ENCODE data around the gene SMIM29.

SMIM29 gene

DNA sequence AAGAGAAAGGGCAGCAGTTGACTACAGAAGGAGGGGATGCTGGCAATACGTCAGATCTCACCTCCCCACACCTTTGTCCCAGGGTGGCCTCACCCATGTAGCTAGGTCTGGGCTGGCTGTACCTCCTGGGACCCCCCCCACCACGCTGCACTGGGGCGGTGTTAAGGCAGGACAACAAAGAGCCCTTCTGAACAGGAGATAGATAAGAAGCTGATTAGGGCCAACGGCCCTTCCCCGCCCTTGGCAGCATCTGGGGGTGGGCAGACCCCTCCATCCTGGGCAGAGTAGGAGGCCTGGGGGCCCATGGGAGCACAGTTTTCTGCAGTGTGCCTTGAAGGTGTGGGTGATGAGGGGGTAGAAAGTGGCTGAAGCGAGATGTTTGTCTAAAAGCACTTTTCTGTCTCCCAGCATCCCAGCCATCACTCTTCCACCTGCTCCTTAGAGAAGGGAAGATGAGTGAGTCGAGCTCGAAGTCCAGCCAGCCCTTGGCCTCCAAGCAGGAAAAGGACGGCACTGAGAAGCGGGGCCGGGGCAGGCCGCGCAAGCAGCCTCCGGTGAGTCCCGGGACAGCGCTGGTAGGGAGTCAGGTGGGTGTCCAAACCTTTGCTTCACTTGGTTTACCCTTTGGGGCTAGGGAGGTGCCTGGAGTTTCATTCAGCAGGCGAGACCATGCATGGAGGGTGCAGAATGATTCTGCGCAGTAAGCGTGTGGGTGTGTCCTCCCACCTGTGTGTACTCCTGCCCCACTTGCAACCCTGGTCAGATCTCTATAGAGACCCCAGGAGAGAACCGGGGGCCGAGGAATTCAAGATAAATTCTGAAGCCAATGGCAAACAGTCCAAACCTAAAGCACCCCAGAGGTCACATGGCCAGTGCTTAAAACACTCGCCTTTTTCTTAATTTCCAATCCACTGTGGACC is 8.2 kb downstream of the SMIM29 start:
- no peak for DNase-seq

DNA sequence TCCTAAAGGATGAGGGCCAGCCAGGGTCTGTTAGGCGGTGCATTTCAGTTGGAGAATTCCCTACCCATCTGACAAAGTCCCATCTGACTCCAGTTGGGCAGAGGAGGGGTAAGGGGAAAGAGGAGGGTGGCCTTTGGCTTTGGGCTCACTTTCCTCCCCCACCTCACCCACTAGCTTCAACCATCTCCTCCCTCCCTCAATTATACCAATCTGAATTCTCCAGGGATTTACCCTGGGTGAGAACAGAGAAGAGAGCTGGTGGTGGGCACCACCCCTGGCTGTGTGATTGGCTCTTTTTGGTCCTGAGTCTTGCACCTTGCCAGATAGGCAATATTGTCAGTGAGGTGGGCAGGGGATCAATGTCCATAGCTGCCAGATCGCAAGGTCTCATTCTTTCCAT is 8.9 kb downstream of the SMIM29 start:
- no peak for DNase-seq

DNA sequence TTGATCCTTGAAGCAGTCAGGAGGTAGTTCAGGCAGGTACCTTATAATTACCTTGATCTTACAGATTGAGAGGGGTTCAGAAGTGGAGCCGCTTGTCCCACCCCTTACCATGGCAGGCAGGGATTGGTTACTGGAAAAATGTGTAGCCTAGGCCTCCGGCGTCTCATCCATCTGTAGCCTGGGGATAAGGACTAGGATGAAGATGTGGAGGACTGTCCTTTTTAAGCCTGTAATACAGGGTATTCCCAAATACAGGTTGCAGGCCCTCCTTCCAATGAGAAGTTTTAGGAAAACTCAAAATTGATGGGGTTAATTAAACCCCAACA is 9.3 kb downstream of the SMIM29 start:
- no peak for DNase-seq

DNA sequence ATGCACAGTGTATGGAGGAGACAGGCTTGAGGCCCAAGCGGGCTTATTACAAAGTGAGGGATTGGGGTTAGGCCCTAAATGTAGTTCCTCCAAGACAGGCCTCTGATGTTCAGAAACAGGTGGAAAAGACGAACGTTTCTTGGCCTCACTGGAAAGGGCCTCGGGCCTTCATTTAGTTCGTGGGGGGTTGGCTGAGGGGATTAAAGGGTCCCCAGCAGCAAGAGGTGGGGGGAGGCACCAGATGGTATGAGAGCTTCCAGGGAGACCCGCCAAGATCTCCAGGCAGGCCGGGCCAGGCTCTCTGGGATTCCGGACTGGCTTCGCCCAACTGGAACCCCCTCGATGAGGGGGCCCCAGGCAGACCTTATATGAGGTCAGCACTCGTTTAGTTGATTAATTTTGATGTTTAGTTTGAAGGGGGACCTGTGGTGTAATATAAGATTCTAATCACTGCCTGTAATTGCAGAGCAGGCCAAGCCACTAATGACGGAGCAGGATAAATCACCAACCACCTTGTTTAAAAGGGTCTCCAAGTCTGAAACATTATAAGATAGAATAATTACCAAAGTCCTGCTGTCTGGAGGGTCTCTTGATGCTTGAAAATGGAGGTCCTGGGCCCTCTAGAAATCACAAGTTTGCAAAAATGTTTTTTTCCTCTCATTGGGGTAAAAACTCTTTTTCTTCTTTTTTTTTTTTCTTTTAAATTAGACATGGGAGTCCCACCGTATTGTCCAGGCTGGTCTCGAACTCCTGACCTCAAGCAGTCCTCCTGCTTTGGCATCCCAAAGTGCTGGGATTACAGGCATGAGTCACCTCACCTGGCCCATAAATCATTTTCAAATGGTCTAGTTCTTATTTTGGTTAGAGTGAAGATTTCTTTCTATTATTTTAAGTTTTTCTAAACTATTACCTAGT is 10.0 kb downstream of the SMIM29 start:
- DNase-seq: peak in 1 of 2 experiments; percentile 22

DNA sequence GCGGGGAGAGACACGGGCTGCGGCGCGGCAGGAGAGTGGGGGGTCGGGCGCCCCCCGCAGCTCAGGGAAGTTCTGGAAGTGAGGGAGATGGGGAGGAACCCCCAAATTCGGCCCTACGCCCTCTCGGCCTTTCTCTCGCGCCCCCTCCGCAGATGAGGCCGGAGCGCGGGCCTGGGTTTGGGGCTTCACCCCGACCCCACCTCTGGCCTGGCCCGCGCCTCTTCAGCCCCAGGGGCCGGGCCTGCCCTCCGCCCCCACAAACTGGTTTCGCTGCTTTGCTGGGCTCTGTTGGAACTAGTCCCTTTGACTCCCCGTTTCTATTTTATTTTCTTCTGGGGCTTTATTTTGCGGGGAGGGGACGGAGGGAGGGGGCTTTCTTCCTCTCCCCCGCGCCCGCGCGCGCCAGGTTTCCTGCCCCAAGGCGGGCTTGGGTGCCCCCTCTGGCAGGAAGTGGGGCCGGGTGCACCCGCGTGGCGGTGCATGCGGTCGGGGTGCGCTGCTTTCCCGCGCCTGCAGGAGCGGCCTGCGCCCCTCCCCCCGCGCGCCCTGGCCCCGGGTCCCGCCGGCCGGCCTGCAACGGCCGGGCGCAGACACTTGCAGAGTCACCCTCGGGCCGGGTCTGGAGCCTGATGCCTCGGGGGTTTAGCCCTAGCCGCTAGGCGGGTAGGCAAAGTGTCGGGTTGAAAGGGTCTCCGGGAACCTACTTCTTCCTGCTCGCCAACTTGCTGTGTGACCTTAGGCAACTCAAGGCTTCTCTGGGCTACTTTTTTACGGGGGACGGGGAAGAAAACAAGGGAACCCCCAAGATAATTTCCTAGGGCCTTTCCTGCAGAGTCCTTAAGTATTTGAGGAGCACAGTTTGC is 10.9 kb downstream of the SMIM29 start:
- DNase-seq: peak; percentile 69 to 70

DNA sequence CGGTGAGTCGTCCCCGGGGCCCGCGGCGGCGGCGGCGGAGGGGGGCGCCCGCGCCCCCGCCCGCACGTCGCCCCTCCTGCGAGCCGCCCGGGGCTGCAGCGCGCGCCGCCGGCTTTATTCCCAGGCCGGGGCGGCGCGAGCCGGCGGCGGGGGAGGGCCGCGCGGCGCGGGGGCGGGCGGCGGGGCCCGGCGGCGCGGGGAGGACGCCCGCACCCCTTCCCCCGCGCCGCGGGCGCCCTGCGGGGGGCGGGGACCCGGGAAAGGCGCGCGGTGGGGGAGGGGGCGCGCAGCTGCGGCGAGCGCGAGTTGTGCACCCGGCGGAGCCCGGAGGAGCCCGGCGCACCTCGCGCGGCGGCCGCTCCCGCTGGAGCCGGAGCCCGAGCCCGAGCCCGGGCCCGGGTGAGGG is 11.5 kb downstream of the SMIM29 start:
- DNase-seq: peak; percentile 15 to 41

DNA sequence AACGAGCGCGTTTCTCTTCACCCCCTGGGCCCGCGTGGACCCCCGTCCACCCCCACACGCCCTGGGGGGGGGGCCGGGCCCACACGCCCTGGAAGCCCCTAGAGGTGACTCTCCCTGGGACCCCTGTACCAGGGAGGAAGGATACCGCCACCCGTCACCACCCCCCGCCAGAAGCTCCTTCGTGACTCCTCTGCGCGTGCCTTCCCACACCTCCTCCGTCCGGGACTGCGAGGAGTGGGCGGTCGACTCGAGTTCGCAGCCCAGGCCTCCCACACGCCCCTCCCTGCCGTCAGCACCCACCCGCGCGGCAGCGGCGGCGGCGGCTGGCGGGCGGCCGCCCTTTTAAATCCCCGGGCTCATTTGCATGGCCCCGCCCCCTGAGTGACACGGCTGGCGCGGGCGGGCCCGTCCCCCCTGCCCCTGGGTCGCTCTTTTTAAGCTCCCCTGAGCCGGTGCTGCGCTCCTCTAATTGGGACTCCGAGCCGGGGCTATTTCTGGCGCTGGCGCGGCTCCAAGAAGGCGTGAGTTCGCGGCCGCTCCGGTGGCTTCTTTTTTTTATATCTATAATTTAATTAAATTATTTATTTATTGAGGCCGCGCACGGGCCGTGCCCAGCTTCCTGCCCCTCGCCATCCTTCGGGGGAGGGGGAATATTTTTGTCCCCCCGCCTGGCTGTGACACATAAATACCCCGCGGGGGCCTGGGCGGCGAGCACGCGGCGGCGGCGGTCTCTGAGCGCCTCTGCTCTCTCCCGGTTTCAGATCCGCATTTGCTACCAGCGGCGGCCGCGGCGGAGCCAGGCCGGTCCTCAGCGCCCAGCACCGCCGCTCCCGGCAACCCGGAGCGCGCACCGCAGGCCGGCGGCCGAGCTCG is 12.1 kb downstream of the SMIM29 start, which contains the start of gene HMGA1:
Gene HMGA1 (plus strand): TSS at position 431 of the 873 bp plus-strand sequence. CDS start 3,908 bp downstream, outside the sequence.
- peak; percentile 92 to 93 for DNase-seq

DNA sequence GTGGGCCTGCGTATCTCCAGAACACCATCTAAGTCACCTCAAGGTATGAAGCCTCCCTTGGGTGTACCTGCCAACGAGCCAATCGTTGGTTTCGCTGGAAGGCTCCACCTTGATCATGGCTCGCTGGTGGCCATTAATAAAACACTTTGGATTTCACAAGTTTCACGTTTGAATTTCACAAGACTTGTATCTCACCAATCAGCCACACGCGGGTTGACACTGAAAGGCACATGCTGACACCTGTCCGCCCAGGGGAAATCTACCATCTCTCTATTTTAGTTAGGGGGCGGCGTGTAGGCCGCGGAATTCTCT is 12.7 kb downstream of the SMIM29 start:
- DNase-seq: no peak

DNA sequence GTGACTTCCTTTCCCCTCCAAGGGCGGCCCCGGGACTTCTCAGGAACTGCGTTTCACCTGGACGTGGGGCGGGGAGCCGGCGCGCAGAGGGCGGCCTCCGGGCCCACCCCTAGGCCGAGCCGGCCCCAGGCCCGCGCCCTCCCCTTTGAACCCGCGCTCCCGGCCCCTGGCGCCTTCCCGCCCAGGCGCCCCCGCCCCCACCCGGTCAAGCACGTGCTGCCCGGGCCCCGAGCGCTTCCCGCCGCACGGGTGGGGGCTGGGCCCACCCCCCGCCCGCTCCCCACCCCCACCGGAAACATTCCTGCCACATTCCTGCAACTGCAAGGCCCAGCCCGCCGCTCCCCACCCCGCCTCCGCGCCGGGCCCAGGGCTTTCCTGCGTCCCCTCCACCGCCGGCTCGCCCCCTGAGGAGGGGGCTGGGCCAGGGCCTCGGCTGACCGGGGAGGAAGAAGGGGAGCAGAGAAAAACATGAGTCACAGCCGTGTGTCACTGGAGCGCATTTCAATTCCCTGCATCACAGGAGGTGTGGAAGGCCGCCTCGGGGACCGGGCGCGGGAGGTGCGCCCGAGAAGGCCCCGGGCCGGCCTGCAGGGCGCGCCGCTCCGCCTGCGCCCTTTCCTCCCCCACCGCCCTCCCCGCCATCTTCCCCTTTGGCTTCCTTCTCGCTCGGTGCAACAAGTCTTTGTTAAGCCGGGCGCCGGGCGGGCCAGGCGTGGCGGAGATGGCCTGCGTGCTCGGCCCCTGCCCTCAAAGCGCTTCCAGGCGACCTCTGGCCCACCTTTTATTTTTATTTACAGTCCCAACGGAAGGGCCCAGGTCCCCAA is 13.3 kb downstream of the SMIM29 start:
- no peak for DNase-seq

DNA sequence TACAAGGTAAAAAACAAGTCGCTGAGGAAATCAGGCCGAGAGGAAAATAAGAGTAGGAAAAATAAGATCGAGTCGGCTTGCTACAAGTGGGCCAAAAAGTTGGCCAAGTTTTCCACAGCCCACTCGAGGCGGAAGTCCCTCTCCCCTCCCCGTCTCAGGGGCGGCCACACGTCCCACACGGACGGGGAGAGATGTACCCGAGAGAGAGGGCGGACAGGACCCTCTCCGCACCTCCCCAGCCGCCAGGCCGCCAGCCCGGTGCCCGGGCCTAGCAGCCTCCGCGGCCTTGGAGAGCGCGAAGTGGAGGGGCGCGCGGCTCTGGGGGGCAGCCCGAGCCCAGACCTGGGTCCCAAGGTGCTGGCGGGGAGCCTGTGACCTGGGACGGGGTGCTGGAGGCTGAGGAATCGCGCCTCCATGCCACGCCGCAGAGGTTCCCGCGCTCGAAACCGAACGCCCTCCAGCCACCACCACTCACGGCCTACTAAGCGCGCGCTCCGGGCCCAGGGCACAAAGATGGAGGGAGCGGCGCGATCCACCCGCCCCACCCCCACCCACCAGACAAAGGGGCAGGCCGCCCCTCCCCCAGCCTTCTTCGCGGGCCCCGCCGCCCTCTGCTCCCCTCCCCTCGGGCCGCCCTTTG is 14.0 kb downstream of the SMIM29 start:
- DNase-seq: no peak

DNA sequence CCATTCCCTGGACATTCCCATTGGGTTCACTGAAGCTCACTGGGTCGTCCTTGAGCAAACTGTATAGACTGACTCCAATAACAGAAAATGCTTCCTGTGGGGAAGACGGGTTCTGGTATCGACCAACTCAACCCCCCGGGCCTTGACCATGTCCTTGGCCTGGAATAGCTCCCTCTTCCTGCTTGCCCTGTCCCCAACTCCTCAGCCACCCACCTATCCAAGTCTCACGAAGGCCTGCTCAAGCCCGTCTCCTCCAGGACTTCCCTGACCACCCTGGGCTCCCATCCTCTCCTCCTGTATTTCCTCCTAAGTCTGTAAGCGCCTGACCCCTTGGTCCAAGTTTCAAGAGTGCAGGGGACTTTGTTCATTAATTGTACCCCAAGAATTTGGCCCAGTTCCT is 14.9 kb downstream of the SMIM29 start:
- DNase-seq: no peak

DNA sequence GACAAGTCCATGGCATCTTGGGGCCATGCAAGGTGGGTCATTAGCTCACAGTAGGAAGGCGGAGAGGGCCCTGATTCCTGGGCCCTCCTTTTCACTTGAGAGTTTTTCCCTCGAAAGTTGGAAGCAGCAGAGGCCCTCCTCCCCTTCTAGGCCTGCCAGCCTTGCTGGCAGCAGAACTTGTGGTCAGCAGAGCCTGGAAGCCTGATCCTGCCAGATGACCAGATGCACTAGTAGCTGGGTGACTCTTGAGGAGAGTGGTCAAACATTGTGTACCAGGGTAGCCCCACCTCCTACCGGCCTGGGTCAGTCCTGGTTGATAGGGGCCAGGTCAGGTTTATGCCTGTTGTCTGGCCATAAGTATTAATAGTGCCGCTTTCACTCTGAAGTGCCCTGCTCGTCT is 15.9 kb downstream of the SMIM29 start:
- no peak for DNase-seq

DNA sequence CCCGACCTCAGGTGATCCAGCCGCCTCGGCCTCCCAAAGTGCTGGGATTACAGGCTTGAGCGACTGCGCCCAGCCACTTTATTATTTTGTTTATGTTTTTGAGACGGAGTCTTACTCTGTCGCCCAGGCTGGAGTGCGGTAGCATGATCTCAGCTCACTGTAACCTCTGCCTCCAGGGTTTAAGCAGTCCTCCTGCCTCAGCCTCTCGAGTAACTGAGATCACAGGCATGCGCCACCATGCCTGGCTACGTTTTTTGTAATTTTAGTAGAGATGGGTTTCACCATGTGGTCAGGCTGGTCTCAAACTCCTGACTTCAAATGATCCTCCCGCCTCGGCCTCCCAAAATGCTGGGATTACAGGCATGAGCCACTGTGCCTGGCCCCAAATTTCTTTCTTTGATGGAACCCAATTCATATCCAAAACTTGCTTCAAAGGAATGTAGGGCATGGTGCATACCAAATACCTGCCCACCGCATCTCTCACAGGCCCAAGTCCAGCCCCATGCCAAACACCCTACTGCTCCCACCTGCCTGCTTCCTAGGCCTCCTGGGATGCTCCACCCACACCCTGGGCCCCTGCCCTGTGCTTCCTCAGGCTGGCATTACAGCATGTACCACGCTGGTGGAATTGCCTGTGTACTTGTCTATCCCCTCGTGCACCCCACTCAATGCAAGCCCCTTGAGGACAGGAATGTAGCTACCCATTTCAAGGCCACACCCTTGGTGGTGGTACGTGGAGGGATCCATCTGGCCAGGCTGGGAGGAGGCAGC is 17.1 kb downstream of the SMIM29 start:
- DNase-seq: no peak

DNA sequence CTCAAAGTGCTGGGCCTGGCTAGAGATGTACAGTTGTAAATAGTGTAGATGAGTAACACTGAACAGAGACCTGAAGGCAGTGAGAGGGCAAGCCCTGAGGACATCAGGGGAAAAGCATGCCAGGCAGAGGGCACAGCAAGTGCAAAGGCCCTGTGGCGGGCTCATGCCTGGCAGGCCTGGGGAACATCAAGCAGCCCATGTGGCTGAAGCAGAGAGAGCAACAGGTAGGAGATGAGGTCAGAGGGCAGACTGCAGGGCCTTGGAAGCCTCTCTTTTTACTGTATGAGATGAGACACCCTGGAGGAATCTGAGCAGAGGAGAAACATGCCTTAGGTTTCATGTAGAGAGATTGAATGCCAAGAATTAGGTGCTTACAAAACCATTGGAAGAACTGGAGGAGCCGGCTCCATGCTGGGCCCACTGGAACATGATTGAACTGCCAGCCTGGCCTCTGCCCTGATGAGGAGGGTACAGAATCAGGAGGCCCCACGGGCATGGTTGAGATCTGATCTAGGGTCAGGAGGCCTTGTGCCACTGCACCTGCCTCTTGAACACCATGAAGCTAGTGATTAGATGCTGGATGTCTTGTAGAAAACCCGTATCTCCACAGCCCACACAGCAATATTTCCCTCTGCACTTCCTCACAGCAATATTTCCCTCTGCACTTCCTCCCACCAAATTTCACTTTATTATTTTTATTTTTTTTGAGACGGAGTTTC is 18.0 kb downstream of the SMIM29 start:
- no peak for DNase-seq

DNA sequence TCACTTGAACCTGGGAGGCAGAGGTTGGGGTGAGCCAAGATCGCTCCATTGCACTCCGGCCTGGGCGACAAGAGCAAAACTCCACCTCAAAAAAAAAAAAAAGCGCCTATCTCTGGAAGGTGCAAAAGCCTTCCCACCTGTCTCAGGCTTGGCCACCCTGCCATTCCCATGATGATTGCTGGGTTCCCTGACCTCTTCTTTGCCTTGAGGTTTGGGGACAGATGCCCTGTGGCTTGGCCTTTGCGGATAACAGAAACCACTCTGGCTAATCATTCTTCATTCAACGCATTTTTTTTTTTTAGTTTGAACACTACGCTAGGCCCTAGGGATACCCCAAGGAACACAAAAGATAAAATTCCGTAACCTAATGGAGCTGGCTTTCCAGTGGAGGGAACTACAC is 18.9 kb downstream of the SMIM29 start:
- DNase-seq: no peak

DNA sequence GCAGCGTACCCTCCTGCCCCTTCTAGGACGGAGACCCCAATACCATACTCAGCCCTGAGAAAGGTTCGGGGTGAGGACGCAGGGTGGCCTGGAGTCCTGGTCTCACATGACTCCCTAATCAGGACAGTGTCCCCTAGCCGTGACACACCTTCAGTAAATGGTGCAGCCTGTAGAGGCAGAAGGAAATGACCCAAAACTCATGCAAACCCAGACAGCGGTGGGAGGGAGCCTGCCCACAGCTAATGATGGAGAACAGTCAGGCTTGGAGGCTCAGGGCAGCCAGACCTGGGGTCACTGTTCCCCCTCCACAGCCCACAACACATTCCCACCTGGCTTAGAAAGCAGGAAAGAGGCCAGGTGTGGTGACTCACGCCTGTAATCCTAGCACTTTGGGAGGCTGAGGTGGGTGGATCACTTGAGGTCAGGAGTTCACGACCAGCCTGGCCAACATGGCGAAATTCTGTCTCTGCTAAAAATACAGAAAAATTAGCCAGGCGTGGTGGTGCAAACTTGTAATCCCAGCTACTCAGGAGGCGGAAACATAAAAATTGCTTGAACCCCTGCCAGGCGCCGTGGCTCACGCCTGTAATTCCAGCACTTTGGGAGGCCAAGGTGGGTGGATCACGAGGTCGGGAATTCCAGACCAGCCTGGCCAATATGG is 20.9 kb downstream of the SMIM29 start:
- DNase-seq: no peak

DNA sequence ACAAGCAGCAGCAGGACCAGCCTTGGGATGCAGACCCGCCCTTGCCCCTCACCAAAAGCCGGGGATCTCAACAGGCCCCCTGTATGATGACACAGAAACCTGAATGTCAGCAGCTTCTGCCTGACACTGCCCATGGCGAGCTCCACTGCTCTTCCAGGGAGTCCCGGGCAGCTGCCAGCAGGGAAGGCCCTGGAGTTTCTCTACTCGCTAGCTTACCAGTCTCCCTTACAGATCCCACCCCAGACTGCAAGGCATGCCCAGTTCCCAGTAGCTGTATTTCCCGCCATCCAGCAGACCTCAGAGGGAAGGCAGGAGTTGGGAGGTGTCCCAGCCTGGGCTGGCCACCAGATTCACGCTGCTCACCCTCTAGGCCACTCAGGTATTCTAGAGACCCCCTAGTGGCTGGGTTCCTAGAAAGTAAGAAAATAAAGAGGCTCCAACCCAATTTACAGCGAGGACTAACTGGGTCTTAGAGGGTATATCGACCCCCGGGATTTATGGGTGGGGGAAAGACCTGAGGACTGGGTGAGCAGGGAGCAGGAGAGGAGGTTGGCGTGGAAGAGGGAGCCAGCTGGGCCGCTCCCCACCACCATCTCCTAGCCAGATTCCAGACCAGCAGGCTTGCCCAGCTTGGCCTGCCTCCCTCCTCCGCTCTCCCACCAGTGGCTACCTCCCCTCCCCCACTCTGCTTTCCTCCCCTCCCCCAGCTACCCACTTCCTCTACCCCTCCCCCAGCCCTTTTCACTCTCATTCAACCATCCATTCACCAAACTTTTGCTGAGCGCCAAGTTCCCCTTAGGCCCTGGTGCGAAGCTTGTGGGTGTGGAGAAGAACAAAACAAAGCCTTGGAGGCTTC is 21.8 kb downstream of the SMIM29 start:
- no peak for DNase-seq
